Measurements from ENCODE around the gene CCDC43. TPM values are rescaled to one million over a fixed set of nuclear protein-coding genes. Genes with fewer than 3 reads are reported as not detected.

Gene CCDC43
- total and polyA plus RNA-seq, 2 of the 13 experiments (the other 11 are each of a cell fraction or from before 2014, with no cell fraction given), result 17.5 to 94.8 TPM

DNA sequence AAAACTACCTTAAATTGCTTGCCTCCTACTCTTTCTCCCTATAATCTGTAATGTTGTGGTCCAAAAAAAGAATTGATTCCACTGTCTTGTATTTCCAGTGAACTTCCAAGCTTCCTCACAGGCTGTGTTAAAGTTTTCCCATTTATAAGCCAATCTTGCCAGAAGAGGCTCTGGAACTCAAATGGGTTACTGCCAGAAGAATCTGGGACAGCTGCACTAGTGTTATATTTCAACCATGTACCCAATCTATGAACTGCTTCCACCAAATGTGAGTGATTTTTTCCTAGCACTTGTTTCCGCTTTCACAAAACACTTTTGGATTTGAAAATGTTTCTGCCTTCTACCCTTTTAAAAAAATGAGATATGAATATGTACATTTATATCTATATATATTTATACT is 1.8 kb downstream of the CCDC43 start:
- peaks cover 27% of the 10 kb centered on the region for H3K4me1 ChIP-seq (ENCODE audit: insufficient read depth, low read length)
- no peak overlapping the region for H3K4me3 ChIP-seq (replicated peaks in 1 of 3; ENCODE audit: insufficient read depth in 1 of 3, low read depth in 2 of 3, low read length in 3 of 3)
- H3K9ac ChIP-seq (ENCODE audit: insufficient read depth, low read depth, low read length), result no peak overlapping the region
- DNase-seq (ENCODE audit: low spot score) (no peak), FAIRE-seq (no peak), ATAC-seq (no peak)
- H3K79me2 ChIP-seq (ENCODE audit: insufficient read depth, low read length), result peaks cover 40% of the 10 kb centered on the region
- no peaks in the 10 kb centered on the region for H4K20me1 ChIP-seq (ENCODE audit: insufficient read depth, low read length)
- H2AFZ ChIP-seq (ENCODE audit: low read length), result no peak overlapping the region
- no peak overlapping the region for H3K27ac ChIP-seq (ENCODE audit: extremely low read length, insufficient read depth, low read length)
- peaks cover 10 to 22% of the 10 kb centered on the region in 2 experiments for H3K36me3 ChIP-seq (replicated peaks in 1 of 2; ENCODE audit: control insufficient read depth in 1 of 2, insufficient read depth in 2 of 2, low read length in 2 of 2)
- BruUV-seq (replicated peaks), result no TSS peak
- no peaks in the 10 kb centered on the region for H3K9me3 ChIP-seq (ENCODE audit: low read length)
- H3K4me2 ChIP-seq (ENCODE audit: low read depth, low read length), result peak overlapping the region; percentile 13; the same call in 1 of the 2 replicates
- intact Hi-C loops (cut with micrococcal nuclease; ENCODE audit: unreplicated experiment) (no loop called here), in situ Hi-C loops (cut with HindIII; ENCODE audit: extremely low pct_ligation_motif_present, low pct_unique_long_range_greater_than_20kb) (no loop called here)
- POLR2A ChIA-PET, result interaction anchor here (0.9 to 2.8 kb wide), 3 partner anchors 12 to 50 kb away, joined by 3 to 10 read pairs (median 10); partner anchors contain the start of gene DBF4B
- no peak for TF ChIP-seq ZNF616 (CRISPR knock-in tag; IDR thresholded peaks at IDR 0.05; ENCODE audit: low read depth)
- TF ChIP-seq, protein P1, sequence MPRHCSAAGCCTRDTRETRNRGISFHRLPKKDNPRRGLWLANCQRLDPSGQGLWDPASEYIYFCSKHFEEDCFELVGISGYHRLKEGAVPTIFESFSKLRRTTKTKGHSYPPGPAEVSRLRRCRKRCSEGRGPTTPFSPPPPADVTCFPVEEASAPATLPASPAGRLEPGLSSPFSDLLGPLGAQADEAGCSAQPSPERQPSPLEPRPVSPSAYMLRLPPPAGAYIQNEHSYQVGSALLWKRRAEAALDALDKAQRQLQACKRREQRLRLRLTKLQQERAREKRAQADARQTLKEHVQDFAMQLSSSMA (CRISPR knock-in tag; IDR thresholded peaks at IDR 0.05), result no peak
- TF ChIP-seq ARID2 (CRISPR knock-in tag; IDR thresholded peaks at IDR 0.05; ENCODE audit: borderline replicate concordance), result no peak
- TF ChIP-seq ZSCAN30 (CRISPR knock-in tag; IDR thresholded peaks at IDR 0.05), result no peak
- TF ChIP-seq, protein P2, sequence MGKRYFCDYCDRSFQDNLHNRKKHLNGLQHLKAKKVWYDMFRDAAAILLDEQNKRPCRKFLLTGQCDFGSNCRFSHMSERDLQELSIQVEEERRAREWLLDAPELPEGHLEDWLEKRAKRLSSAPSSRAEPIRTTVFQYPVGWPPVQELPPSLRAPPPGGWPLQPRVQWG (CRISPR knock-in tag; IDR thresholded peaks at IDR 0.05; ENCODE audit: borderline replicate concordance, low read depth), result no peak
- no peak for TF ChIP-seq MAFF (IDR thresholded peaks at IDR 0.05; ENCODE audit: low read depth, low read length)
- no peak for TF ChIP-seq ZNF777 (CRISPR knock-in tag; IDR thresholded peaks at IDR 0.05)
- no peak for TF ChIP-seq KIAA2018 (CRISPR knock-in tag; IDR thresholded peaks at IDR 0.05; ENCODE audit: borderline replicate concordance)
- no peak for TF ChIP-seq ESRRA (CRISPR knock-in tag; IDR thresholded peaks at IDR 0.05; ENCODE audit: low read depth)
- TF ChIP-seq KLF6 (CRISPR knock-in tag; IDR thresholded peaks at IDR 0.05), result no peak
- TF ChIP-seq MED13 (CRISPR knock-in tag; IDR thresholded peaks at IDR 0.05), result no peak
- TF ChIP-seq HIVEP1 (CRISPR knock-in tag; IDR thresholded peaks at IDR 0.05), result no peak
- no peak for TF ChIP-seq ETV5 (CRISPR knock-in tag; IDR thresholded peaks at IDR 0.05; ENCODE audit: borderline replicate concordance)
- no peak for TF ChIP-seq ZNF704 (CRISPR knock-in tag; IDR thresholded peaks at IDR 0.05; ENCODE audit: borderline replicate concordance)
- 98% methylated on average over 1 of the region's 1 CpG for WGBS (ENCODE audit: low lambda C conversion rate)
- H3K27me3 ChIP-seq (ENCODE audit: control insufficient read depth in 1 of 2, insufficient read depth in 2 of 2, low read length in 2 of 2), result peaks cover 0 to 3% of the 10 kb centered on the region in 2 experiments; a peak in 1 of 5 replicates
- CTCF ChIA-PET (ENCODE audit: low intra/inter-chr PET ratio, low total read pairs), result no interaction called here
